ENCODE data around the gene VSIR.

- TF ChIP-seq CTCF (IDR thresholded peaks at IDR 0.05; ENCODE audit: insufficient read depth, low read length, poor library complexity, severe bottlenecking): no peak
- no peak for TF ChIP-seq EZH2phosphoT487 (conservative IDR thresholded peaks at IDR 0.05; ENCODE audit: low read length)
These were observed 36.3 kb upstream of the VSIR start for GRCh38 chr10:71809628-71810027.
